ENCODE measurements around the gene CNOT11. TPM values are rescaled to one million over a fixed set of nuclear protein-coding genes. Genes with fewer than 3 reads are reported as not detected.

Gene CNOT11
- total RNA-seq, 1 experiment from 2014 or later: 60.6 TPM

GRCh38 chr2:101305492-101306078 lies 52.9 kb downstream of the CNOT11 start:
- Histone ChIP-seq H3K9me2 (ENCODE audit: insufficient read depth) (no peaks in the 10 kb centered on the region), H2AFZ (no peak overlapping the region), H3K9me3 (ENCODE audit: insufficient read depth, low read depth) (no peaks in the 10 kb centered on the region), H3K4me3 (peak overlapping the region; percentile 80), H3K27me3 (ENCODE audit: insufficient read depth, low read depth) (no peaks in the 10 kb centered on the region), H3K4me1 (replicated peaks; ENCODE audit: insufficient read depth) (peaks cover 61% of the 10 kb centered on the region), H3F3A (ENCODE audit: insufficient read depth, low read depth) (peaks cover 29% of the 10 kb centered on the region), H3K36me3 (ENCODE audit: low read depth) (peaks cover 25% of the 10 kb centered on the region), H3K27ac (peak overlapping the region; percentile 84), H4K20me1 (ENCODE audit: insufficient read depth) (peaks cover 59% of the 10 kb centered on the region), H3K79me2 (ENCODE audit: low read depth) (peaks cover 80% of the 10 kb centered on the region), H3K4me2 (peak overlapping the region; percentile 98)
- peak in 1 of 2 experiments; percentile 72 for DNase-seq
- ChIA-PET CTCF (interaction anchor here (0.7 kb wide), 1 partner anchor 25 kb away, joined by 3 read pairs; no protein-coding TSS in a partner anchor), POLR2A (ENCODE audit: unreplicated experiment) (interaction anchor here (0.9 kb wide), 1 partner anchor 105 kb away, joined by 5 read pairs; no protein-coding TSS in a partner anchor)
- no peak for TF ChIP-seq EZH2 (IDR thresholded peaks at IDR 0.05; ENCODE audit: low read depth)
- no peak for TF ChIP-seq CTCF (conservative IDR thresholded peaks at IDR 0.05)
- no TSS peak for BruUV-seq (replicated peaks)
- intact Hi-C loops (cut with micrococcal nuclease; ENCODE audit: unreplicated experiment): loop anchor here (2.0 to 5.0 kb wide), 3 partner anchors 23 to 462 kb away; partner anchors contain the start of gene CREG2

- H3K36me3 ChIP-seq (ENCODE audit: low read depth): peaks cover 24% of the 10 kb centered on the region
- peak overlapping the region; percentile 80 for H3K4me3 ChIP-seq
- ChIA-PET CTCF (interaction anchor here (0.6 to 0.7 kb wide), 2 partner anchors 24 to 103 kb away, joined by 3 read pairs; no protein-coding TSS in a partner anchor), POLR2A (ENCODE audit: unreplicated experiment) (interaction anchor here (0.9 kb wide), 1 partner anchor 104 kb away, joined by 5 read pairs; no protein-coding TSS in a partner anchor)
- H3K79me2 ChIP-seq (ENCODE audit: low read depth): peaks cover 71% of the 10 kb centered on the region
- no peak overlapping the region for H2AFZ ChIP-seq
- peaks cover 29% of the 10 kb centered on the region for H3F3A ChIP-seq (ENCODE audit: insufficient read depth, low read depth)
- peak overlapping the region; percentile 84 for H3K27ac ChIP-seq
- peak overlapping the region; percentile 98 for H3K4me2 ChIP-seq
- peaks cover 61% of the 10 kb centered on the region for H3K4me1 ChIP-seq (replicated peaks; ENCODE audit: insufficient read depth)
- no peaks in the 10 kb centered on the region for H3K9me3 ChIP-seq (ENCODE audit: insufficient read depth, low read depth)
- no peaks in the 10 kb centered on the region for H3K27me3 ChIP-seq (ENCODE audit: insufficient read depth, low read depth)
- no peaks in the 10 kb centered on the region for H3K9me2 ChIP-seq (ENCODE audit: insufficient read depth)
- no peak for DNase-seq
- no TSS peak for BruUV-seq (replicated peaks)
- intact Hi-C loops (cut with micrococcal nuclease; ENCODE audit: unreplicated experiment): loop anchor here (2.0 to 5.0 kb wide), 3 partner anchors 22 to 461 kb away; partner anchors contain the start of gene CREG2
- TF ChIP-seq EZH2 (IDR thresholded peaks at IDR 0.05; ENCODE audit: low read depth): no peak
- TF ChIP-seq CTCF (conservative IDR thresholded peaks at IDR 0.05): no peak
- peaks cover 50% of the 10 kb centered on the region for H4K20me1 ChIP-seq (ENCODE audit: insufficient read depth)
Measured at GRCh38 chr2:101306410-101306809, 53.7 kb downstream of the CNOT11 start.

- CTCF ChIA-PET: no interaction called here
- Histone ChIP-seq H3K9me2 (ENCODE audit: insufficient read depth) (no peaks in the 10 kb centered on the region), H3K27me3 (ENCODE audit: insufficient read depth, low read depth) (no peaks in the 10 kb centered on the region), H3K4me1 (replicated peaks; ENCODE audit: insufficient read depth) (peaks cover 55% of the 10 kb centered on the region), H3K79me2 (ENCODE audit: low read depth) (peaks cover 60% of the 10 kb centered on the region), H4K20me1 (ENCODE audit: insufficient read depth) (peaks cover 40% of the 10 kb centered on the region), H3K4me3 (peak overlapping the region; percentile 80), H3K27ac (peak overlapping the region; percentile 84), H2AFZ (peak overlapping the region; percentile 95; the same call in 1 of the 2 replicates), H3K9me3 (ENCODE audit: insufficient read depth, low read depth) (no peaks in the 10 kb centered on the region), H3K4me2 (peak overlapping the region; percentile 98), H3F3A (ENCODE audit: insufficient read depth, low read depth) (peaks cover 18% of the 10 kb centered on the region), H3K36me3 (ENCODE audit: low read depth) (peaks cover 14% of the 10 kb centered on the region; the same call in 1 of the 2 replicates)
- intact Hi-C loops (cut with micrococcal nuclease; ENCODE audit: unreplicated experiment): loop anchor here (2.0 to 5.0 kb wide), 3 partner anchors 21 to 460 kb away; partner anchors contain the start of gene CREG2
- POLR2A ChIA-PET (ENCODE audit: unreplicated experiment): no interaction called here
- no TSS peak for BruUV-seq (replicated peaks)
- TF ChIP-seq EZH2 (IDR thresholded peaks at IDR 0.05; ENCODE audit: low read depth) (no peak), CTCF (conservative IDR thresholded peaks at IDR 0.05) (no peak)
- no peak for DNase-seq
Measured at GRCh38 chr2:101307503-101307902, 54.8 kb downstream of the CNOT11 start.
